SK-N-SH (cell line): ENCODE data around the gene GCDH. TPM values are rescaled to one million over a fixed set of nuclear protein-coding genes. Genes with fewer than 3 reads are reported as not detected.

Experiments
- CTCF ChIA-PET: fragments of 300-600, 350-600 bp; formaldehyde crosslinking; extraction: SDS; loops from one replicate; lab custom pipeline; 2021; lab: Yijun Ruan, JAX
- POLR2A ChIA-PET: fragments of 350-600 bp; sonication (Branson Sonifier 250); formaldehyde crosslinking; extraction: SDS; loops from one replicate; lab custom pipeline; 2020; ENCODE audit warnings: antibody characterized with exemption, inconsistent platforms; lab: Yijun Ruan, JAX
- DNase-seq: peaks from one replicate; pipeline ENCODE4 v3.0.0; 2012
- H2AFZ ChIP-seq: fragments of 200-600 bp; sonication (generic); 2 replicates; pipeline ENCODE4 v1.8.1; 2016; ENCODE audit warnings: antibody characterized with exemption, mild to moderate bottlenecking, low read depth
- H3F3A ChIP-seq: fragments of 200-600 bp; sonication (generic); replicated peaks from 2 replicates; pipeline ENCODE3; 2016; ENCODE audit warnings: antibody characterized with exemption, mild to moderate bottlenecking; ENCODE audit not compliant: insufficient read depth
- H3K27ac ChIP-seq, 2 experiments: fragments of 200-500 bp in 1 of 2; fragments of 200-600 bp in 1 of 2; sonication (Bioruptor generic) in 1 of 2; sonication (generic), shearing (Covaris generic) in 1 of 2; 2 replicates each; pipeline versions ENCODE4 v1.5.1 to v1.6.1; 2014 to 2016; ENCODE audit warnings: low read depth in 2 of 2, inconsistent platforms in 1 of 2, low read length in 1 of 2, mild to moderate bottlenecking in 1 of 2, mixed read lengths in 1 of 2
- H3K27me3 ChIP-seq: fragments of 200-600 bp; sonication (generic), shearing (Covaris generic); 2 replicates; pipeline ENCODE4 v1.6.1; 2016; ENCODE audit warnings: mixed run types; ENCODE audit not compliant: insufficient read depth
- H3K36me3 ChIP-seq, 2 experiments: fragments of 200-500 bp in 1 of 2; fragments of 200-600 bp in 1 of 2; sonication (Bioruptor generic) in 1 of 2; sonication (generic) in 1 of 2; replicated peaks in 1 of 2; 2 replicates each; pipeline versions ENCODE3 to v1.5.1; 2014 to 2016; ENCODE audit warnings: low read length in 1 of 2, mild to moderate bottlenecking in 1 of 2; ENCODE audit not compliant: insufficient read depth in 2 of 2, control insufficient read depth in 1 of 2
- H3K4me1 ChIP-seq, 2 experiments: fragments of 200-500 bp in 1 of 2; fragments of 200-600 bp in 1 of 2; sonication (Bioruptor generic) in 1 of 2; sonication (generic), shearing (Covaris generic) in 1 of 2; 2 replicates each; pipeline versions ENCODE4 v1.5.1 to v1.6.1; 2014 to 2016; ENCODE audit warnings: low read depth in 1 of 2, low read length in 1 of 2, mixed run types in 1 of 2; ENCODE audit not compliant: insufficient read depth in 2 of 2, control insufficient read depth in 1 of 2
- H3K4me2 ChIP-seq: fragments of 200-600 bp; sonication (generic), shearing (Covaris generic); 2 replicates; pipeline ENCODE4 v1.6.1; 2017; ENCODE audit warnings: mixed run types
- H3K4me3 ChIP-seq, 2 experiments: fragments of 200-500 bp in 1 of 2; fragments of 200-600 bp in 1 of 2; sonication (Bioruptor generic) in 1 of 2; sonication (generic), shearing (Covaris generic) in 1 of 2; 2 replicates each; pipeline versions ENCODE4 v1.5.1 to v1.8.1; 2014 to 2016; ENCODE audit warnings: low read depth in 2 of 2, inconsistent platforms in 1 of 2, low read length in 1 of 2, mild to moderate bottlenecking in 1 of 2, mixed read lengths in 1 of 2, moderate library complexity in 1 of 2
- H3K79me2 ChIP-seq: fragments of 200-600 bp; sonication (generic); 2 replicates; pipeline ENCODE4 v1.8.1; 2017; ENCODE audit warnings: mild to moderate bottlenecking; ENCODE audit not compliant: insufficient read depth
- H3K9ac ChIP-seq: fragments of 200-600 bp; sonication (generic); 2 replicates; pipeline ENCODE4 v1.6.1; 2017; ENCODE audit warnings: mixed run types
- H3K9me2 ChIP-seq: fragments of 200-600 bp; sonication (generic); 2 replicates; pipeline ENCODE4 v1.6.1; 2017; ENCODE audit warnings: mixed run types
- H3K9me3 ChIP-seq: fragments of 200-600 bp; sonication (generic); 2 replicates; pipeline ENCODE4 v1.6.1; 2017; ENCODE audit warnings: mixed run types, mild to moderate bottlenecking, moderate library complexity
- H4K20me1 ChIP-seq: fragments of 200-600 bp; sonication (generic); 2 replicates; pipeline ENCODE4 v1.6.1; 2017; ENCODE audit warnings: mild to moderate bottlenecking, mixed run types; ENCODE audit not compliant: insufficient read depth
- CHD2 ChIP-seq: fragments of 150-350 bp; IDR thresholded peaks from 2 replicates; pipeline ENCODE4 v1.6.1; 2018; ENCODE audit warnings: low read length; ENCODE audit not compliant: partially characterized antibody
- CTCF ChIP-seq: fragments of 200-600 bp; sonication (generic); IDR thresholded peaks from 2 replicates; pipeline ENCODE4 v1.6.1; 2017; ENCODE audit warnings: antibody characterized with exemption, mild to moderate bottlenecking, moderate library complexity
- EP300 ChIP-seq, 2 experiments: IDR thresholded peaks; 2 replicates each; pipeline versions ENCODE4 v1.4.0 to v1.6.1; 2012; ENCODE audit warnings: borderline replicate concordance in 1 of 2, low read depth in 1 of 2, low read length in 1 of 2
- FOSL2 ChIP-seq: IDR thresholded peaks from 2 replicates; pipeline ENCODE4 v1.4.0; 2012; ENCODE audit warnings: low read depth, mild to moderate bottlenecking, moderate library complexity, borderline replicate concordance
- FOXM1 ChIP-seq: IDR thresholded peaks from 2 replicates; pipeline ENCODE4 v1.4.0; 2012; ENCODE audit warnings: low read depth, mild to moderate bottlenecking
- GABPA ChIP-seq: IDR thresholded peaks from 2 replicates; pipeline ENCODE4 v1.4.0; 2012; ENCODE audit warnings: low read depth, mild to moderate bottlenecking
- IRF3 ChIP-seq: fragments of 150-350 bp; IDR thresholded peaks from 2 replicates; pipeline ENCODE4 v1.6.1; 2016; ENCODE audit warnings: mild to moderate bottlenecking, low read depth, low read length
- JUND ChIP-seq: IDR thresholded peaks from 2 replicates; pipeline ENCODE4 v1.4.0; 2012
- MAX ChIP-seq: IDR thresholded peaks from 2 replicates; pipeline ENCODE4 v1.4.0; 2012; ENCODE audit warnings: low read depth
- MEF2A ChIP-seq: IDR thresholded peaks from 2 replicates; pipeline ENCODE4 v1.4.0; 2012; ENCODE audit warnings: low read depth, borderline replicate concordance
- NFIC ChIP-seq: IDR thresholded peaks from 2 replicates; pipeline ENCODE4 v1.4.0; 2012; ENCODE audit warnings: borderline replicate concordance
- POLR2AphosphoS5 ChIP-seq: IDR thresholded peaks from 2 replicates; pipeline ENCODE4 v1.6.1; 2012; ENCODE audit warnings: low read depth, low read length
- RCOR1 ChIP-seq: fragments of 150-350 bp; IDR thresholded peaks from 2 replicates; pipeline ENCODE4 v1.6.1; 2017; ENCODE audit warnings: antibody characterized with exemption, low read length
- REST ChIP-seq: IDR thresholded peaks from 2 replicates; pipeline ENCODE4 v1.6.1; 2012; ENCODE audit warnings: mild to moderate bottlenecking, low read depth, low read length, moderate library complexity
- RFX5 ChIP-seq: IDR thresholded peaks from 2 replicates; pipeline ENCODE4 v1.6.1; 2012; ENCODE audit warnings: mild to moderate bottlenecking, improper control_type of control experiment, low read length
- RXRA ChIP-seq: IDR thresholded peaks from 2 replicates; pipeline ENCODE4 v1.4.0; 2012; ENCODE audit warnings: low read depth, mild to moderate bottlenecking, borderline replicate concordance
- SIN3A ChIP-seq: IDR thresholded peaks from 2 replicates; pipeline ENCODE4 v1.6.1; 2012; ENCODE audit warnings: low read depth, mild to moderate bottlenecking, low read length, moderate library complexity, borderline replicate concordance
- USF1 ChIP-seq: IDR thresholded peaks from 2 replicates; pipeline ENCODE4 v1.4.0; 2012; ENCODE audit warnings: low read depth, borderline replicate concordance
- USF2 ChIP-seq: fragments of 150-350 bp; IDR thresholded peaks from 2 replicates; pipeline ENCODE4 v1.6.1; 2017; ENCODE audit warnings: antibody characterized with exemption, low read length, low read depth, borderline replicate concordance
- whole genome bisulfite sequencing: methylation state at CpG from one replicate; pipeline ENCODE4 v1.1.6; 2017; ENCODE audit warnings: low lambda C conversion rate; 5-methylcytosine and 5-hydroxymethylcytosine counted together
- polyA plus RNA-seq, 3 experiments: library from polyadenylated mRNA; depleted of rRNA; stranded (reverse); fragments of >200 nt; gene quantifications; 2 replicates each; pipeline ENCODE4 v1.2.3, GENCODE V29; 2012

GCDH gene
- polyA plus RNA-seq, 1 of the 3 experiments (the other 2 are of a cell fraction) = 29.4 TPM

GRCh38 chr19:12872941-12873890, 17.7 kb upstream of the GCDH start:
- no peaks in the 10 kb centered on the region for H4K20me1 ChIP-seq
- no peak overlapping the region for H3K27ac ChIP-seq
- no peak overlapping the region for H2AFZ ChIP-seq
- no peaks in the 10 kb centered on the region for H3K79me2 ChIP-seq
- no peak overlapping the region for H3K4me3 ChIP-seq
- DNase-seq = peak; percentile 83
- 98% methylated on average over 70 of the region's 70 CpGs for WGBS
- peaks cover 0 to 3% of the 10 kb centered on the region in 2 experiments for H3K36me3 ChIP-seq
- ChIA-PET CTCF (interaction anchor here (0.6 to 10.3 kb wide), 7 partner anchors 7 to 458 kb away, joined by 3 to 62 read pairs (median 4); partner anchors contain the start of gene KLF1), POLR2A (interaction anchor here (0.6 to 2.0 kb wide), 4 partner anchors 8 to 67 kb away, joined by 3 to 6 read pairs (median 3); partner anchors contain the start of genes DNASE2 and GCDH)
- no peaks in the 10 kb centered on the region for H3K27me3 ChIP-seq
- no peaks in the 10 kb centered on the region for H3K9me2 ChIP-seq
- no peaks in the 10 kb centered on the region for H3K9me3 ChIP-seq
- H3K4me2 ChIP-seq = no peak overlapping the region
- H3K9ac ChIP-seq = no peak overlapping the region
- TF ChIP-seq CTCF (no peak), REST (no peak), FOSL2 (no peak), IRF3 (no peak), NFIC (no peak), USF2 (no peak), RFX5 (no peak), RXRA (no peak), USF1 (no peak), POLR2AphosphoS5 (no peak), CHD2 (no peak), MEF2A (no peak), RCOR1 (no peak), FOXM1 (no peak), MAX (no peak), JUND (no peak), GABPA (no peak), EP300 (IDR thresholded peaks at IDR 0.05; ENCODE audit: borderline replicate concordance in 1 of 2, low read depth in 1 of 2, low read length in 1 of 2) (no peak), SIN3A (no peak)
- H3K4me1 ChIP-seq = no peaks in the 10 kb centered on the region
- peaks cover 7% of the 10 kb centered on the region for H3F3A ChIP-seq
